Keratinocyte (primary cell): ENCODE measurements around the gene HOXC12. TPM values are rescaled to one million over a fixed set of nuclear protein-coding genes. Genes with fewer than 3 reads are reported as not detected.

ENCODE experiments used
- DNase-seq: peaks from one replicate; pipeline ENCODE4 v3.0.0-alpha.2; 2011; ENCODE audit warnings: low read depth, missing footprints, low spot score
- FAIRE-seq: peaks from 2 replicates; lab custom pipeline; 2011; peaks lifted over from hg19 to GRCh38; lab: Jason Lieb, UNC
- H2AFZ ChIP-seq: 2 replicates; pipeline ENCODE4 v1.6.0; 2012; ENCODE audit warnings: low read length, control low read depth, inconsistent platforms; ENCODE audit not compliant: control insufficient read depth
- H3K27ac ChIP-seq: 2 replicates; pipeline ENCODE4 v1.5.1; 2011; ENCODE audit warnings: low read length; ENCODE audit not compliant: control insufficient read depth, insufficient read depth
- H3K27me3 ChIP-seq: 3 replicates; pipeline ENCODE4 v1.6.0; 2011; ENCODE audit warnings: low read length; ENCODE audit not compliant: control insufficient read depth, insufficient read depth; ENCODE audit errors: extremely low read depth
- H3K36me3 ChIP-seq, 2 experiments: 2 replicates in 1 of 2; 3 replicates in 1 of 2; pipeline ENCODE4 v1.5.1; 2011; ENCODE audit warnings: low read length in 2 of 2, mild to moderate bottlenecking in 1 of 2; ENCODE audit not compliant: control insufficient read depth in 2 of 2, insufficient read depth in 2 of 2; ENCODE audit errors: extremely low read depth in 1 of 2
- H3K4me1 ChIP-seq: 3 replicates; pipeline ENCODE4 v1.5.1; 2011; ENCODE audit warnings: low read length; ENCODE audit not compliant: control insufficient read depth, insufficient read depth; ENCODE audit errors: extremely low read depth
- H3K4me2 ChIP-seq: 3 replicates; pipeline ENCODE4 v1.6.0; 2011; ENCODE audit warnings: low read depth, low read length; ENCODE audit not compliant: control insufficient read depth, insufficient read depth; ENCODE audit errors: extremely low read depth
- H3K4me3 ChIP-seq, 3 experiments: fragments of 200-600 bp in 1 of 3; sonication (generic) in 1 of 3; 2 replicates in 2 of 3; 3 replicates in 1 of 3; pipeline ENCODE4 v1.5.1; 2011 to 2016; ENCODE audit warnings: low read length in 3 of 3, mild to moderate bottlenecking in 3 of 3, control low read depth in 2 of 3, inconsistent platforms in 1 of 3, low read depth in 1 of 3, mixed read lengths in 1 of 3, mixed run types in 1 of 3, moderate library complexity in 1 of 3; ENCODE audit not compliant: control insufficient read depth in 2 of 3, insufficient read depth in 2 of 3; ENCODE audit errors: extremely low read depth in 1 of 3
- H3K79me2 ChIP-seq: 2 replicates; pipeline ENCODE4 v1.6.0; 2012; ENCODE audit warnings: low read length; ENCODE audit not compliant: control insufficient read depth, insufficient read depth
- H3K9ac ChIP-seq: 3 replicates; pipeline ENCODE4 v1.6.0; 2011; ENCODE audit warnings: low read length; ENCODE audit not compliant: control insufficient read depth, insufficient read depth; ENCODE audit errors: extremely low read depth
- H3K9me1 ChIP-seq: 3 replicates; pipeline ENCODE4 v1.6.0; 2011; ENCODE audit warnings: low read length; ENCODE audit not compliant: control insufficient read depth, insufficient read depth; ENCODE audit errors: extremely low read depth
- H3K9me3 ChIP-seq: 2 replicates; pipeline ENCODE4 v1.5.1; 2012; ENCODE audit warnings: low read depth, low read length; ENCODE audit not compliant: control insufficient read depth
- H4K20me1 ChIP-seq: 3 replicates; pipeline ENCODE4 v1.6.0; 2011; ENCODE audit warnings: low read length; ENCODE audit not compliant: control insufficient read depth, insufficient read depth; ENCODE audit errors: extremely low read depth
- EZH2 ChIP-seq: IDR thresholded peaks from one replicate; pipeline ENCODE4 v1.6.1; 2012; ENCODE audit warnings: inconsistent platforms, mild to moderate bottlenecking, low read length, moderate library complexity
- dilution Hi-C: fragments of 300-500 bp; cut with MboI; formaldehyde crosslinking; loops from one replicate; pipeline ENCODE4 v1.7.0; 2020; ENCODE audit warnings: low sequenced_read_pairs; ENCODE audit not compliant: extremely low pct_ligation_motif_present
- polyA plus RNA-seq, 5 experiments: library from polyadenylated mRNA; depleted of rRNA in 3 of 5; stranded (reverse) in 3 of 5; stranded (forward) in 1 of 5; unstranded in 1 of 5; fragments of >200 nt; gene quantifications; 1 replicate in 1 of 5; 2 replicates in 3 of 5; 3 replicates in 1 of 5; pipeline versions ENCODE4 v1.2.1 to v1.2.3, GENCODE V29; 2011 to 2012; ENCODE audit warnings: missing spikeins in 2 of 5, low read depth in 1 of 5, low replicate concordance in 1 of 5
- TF ChIP-seq, protein P1 (sequence below), 3 experiments: IDR thresholded peaks in 1 of 3; conservative IDR thresholded peaks in 1 of 3; optimal IDR thresholded peaks in 1 of 3; 2 replicates in 2 of 3; 3 replicates in 1 of 3; pipeline versions ENCODE3 to v1.5.1; 2011; ENCODE audit warnings: low read length in 3 of 3, mild to moderate bottlenecking in 3 of 3, moderate library complexity in 2 of 3, control low read depth in 1 of 3, inconsistent platforms in 1 of 3; ENCODE audit not compliant: insufficient read depth in 2 of 3; ENCODE audit errors: extremely low read depth in 1 of 3

HOXC12 gene
- polyA plus RNA-seq, 1 donor (not counting 4 experiments of a cell fraction or from before 2014, with no cell fraction given) = 0.47 TPM

DNA sequence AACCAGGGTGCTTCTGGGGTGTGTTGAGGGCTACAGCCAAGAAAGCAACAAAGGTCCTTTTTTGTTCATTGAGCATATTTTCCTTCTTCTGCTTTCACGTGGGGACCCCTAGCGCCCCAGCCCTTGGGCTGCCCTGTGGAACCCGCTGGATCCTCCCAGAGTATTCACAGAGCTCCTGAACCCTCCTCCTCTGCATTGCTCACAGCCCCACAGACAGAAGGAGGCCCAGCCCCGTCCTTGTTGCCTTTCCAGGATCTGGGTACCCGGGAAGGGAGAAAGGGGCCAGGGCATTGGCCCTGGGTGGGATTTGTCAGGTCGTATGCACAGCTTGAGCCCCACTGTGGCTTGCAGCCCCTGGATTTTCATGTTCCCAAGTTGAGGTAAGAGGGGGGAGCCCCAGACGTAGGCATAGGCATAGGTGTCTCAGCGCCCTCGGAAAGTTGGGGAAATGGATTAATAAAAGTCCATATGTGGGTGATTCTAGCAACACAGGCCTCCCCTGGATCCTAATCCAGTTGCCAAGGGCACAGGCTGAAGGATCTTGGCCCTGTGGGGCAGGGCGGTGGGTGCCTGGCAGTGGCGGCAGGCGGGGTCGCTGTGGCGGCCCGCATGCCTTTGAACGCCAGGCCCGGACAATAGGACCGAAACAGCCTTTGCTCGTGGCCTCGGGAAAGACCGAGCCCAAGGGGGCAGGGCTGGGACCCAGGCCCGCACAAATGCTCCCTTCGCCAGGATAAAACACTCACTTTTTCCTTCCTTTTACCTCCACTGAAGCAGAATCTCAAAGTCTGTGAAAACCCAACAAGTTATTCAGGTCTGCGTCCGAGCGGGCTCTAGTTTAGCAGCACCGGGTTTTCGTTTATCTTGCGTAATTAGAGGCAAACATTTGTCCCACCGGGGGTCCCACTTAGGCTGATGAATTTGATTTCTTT, 27.2 kb downstream of the HOXC12 start:
- Histone ChIP-seq H3K27ac (peak overlapping the region; percentile 74), H4K20me1 (no peaks in the 10 kb centered on the region), H3K9me1 (no peaks in the 10 kb centered on the region), H3K9me3 (no peaks in the 10 kb centered on the region), H2AFZ (peak overlapping the region; percentile 13), H3K4me1 (peaks cover 28% of the 10 kb centered on the region), H3K36me3 (no peaks in the 10 kb centered on the region), H3K9ac (peak overlapping the region; percentile 77), H3K27me3 (no peaks in the 10 kb centered on the region), H3K4me3 (peak overlapping the region; percentile 44 to 67 (median 67)), H3K79me2 (peaks cover 31% of the 10 kb centered on the region), H3K4me2 (peak overlapping the region; percentile 87)
- dilution Hi-C loops = no loop called here
- no peak for FAIRE-seq
- no peak for DNase-seq
- TF ChIP-seq EZH2 = no peak
- TF ChIP-seq, protein P1, sequence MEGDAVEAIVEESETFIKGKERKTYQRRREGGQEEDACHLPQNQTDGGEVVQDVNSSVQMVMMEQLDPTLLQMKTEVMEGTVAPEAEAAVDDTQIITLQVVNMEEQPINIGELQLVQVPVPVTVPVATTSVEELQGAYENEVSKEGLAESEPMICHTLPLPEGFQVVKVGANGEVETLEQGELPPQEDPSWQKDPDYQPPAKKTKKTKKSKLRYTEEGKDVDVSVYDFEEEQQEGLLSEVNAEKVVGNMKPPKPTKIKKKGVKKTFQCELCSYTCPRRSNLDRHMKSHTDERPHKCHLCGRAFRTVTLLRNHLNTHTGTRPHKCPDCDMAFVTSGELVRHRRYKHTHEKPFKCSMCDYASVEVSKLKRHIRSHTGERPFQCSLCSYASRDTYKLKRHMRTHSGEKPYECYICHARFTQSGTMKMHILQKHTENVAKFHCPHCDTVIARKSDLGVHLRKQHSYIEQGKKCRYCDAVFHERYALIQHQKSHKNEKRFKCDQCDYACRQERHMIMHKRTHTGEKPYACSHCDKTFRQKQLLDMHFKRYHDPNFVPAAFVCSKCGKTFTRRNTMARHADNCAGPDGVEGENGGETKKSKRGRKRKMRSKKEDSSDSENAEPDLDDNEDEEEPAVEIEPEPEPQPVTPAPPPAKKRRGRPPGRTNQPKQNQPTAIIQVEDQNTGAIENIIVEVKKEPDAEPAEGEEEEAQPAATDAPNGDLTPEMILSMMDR (optimal IDR thresholded peaks at IDR 0.05 in 1 of 3, IDR thresholded peaks at IDR 0.05 in 1 of 3, conservative IDR thresholded peaks at IDR 0.05 in 1 of 3; ENCODE audit: extremely low read depth in 1 of 3, insufficient read depth in 2 of 3, low read length in 3 of 3) = peak in 1 of 3 experiments; percentile 12

DNA sequence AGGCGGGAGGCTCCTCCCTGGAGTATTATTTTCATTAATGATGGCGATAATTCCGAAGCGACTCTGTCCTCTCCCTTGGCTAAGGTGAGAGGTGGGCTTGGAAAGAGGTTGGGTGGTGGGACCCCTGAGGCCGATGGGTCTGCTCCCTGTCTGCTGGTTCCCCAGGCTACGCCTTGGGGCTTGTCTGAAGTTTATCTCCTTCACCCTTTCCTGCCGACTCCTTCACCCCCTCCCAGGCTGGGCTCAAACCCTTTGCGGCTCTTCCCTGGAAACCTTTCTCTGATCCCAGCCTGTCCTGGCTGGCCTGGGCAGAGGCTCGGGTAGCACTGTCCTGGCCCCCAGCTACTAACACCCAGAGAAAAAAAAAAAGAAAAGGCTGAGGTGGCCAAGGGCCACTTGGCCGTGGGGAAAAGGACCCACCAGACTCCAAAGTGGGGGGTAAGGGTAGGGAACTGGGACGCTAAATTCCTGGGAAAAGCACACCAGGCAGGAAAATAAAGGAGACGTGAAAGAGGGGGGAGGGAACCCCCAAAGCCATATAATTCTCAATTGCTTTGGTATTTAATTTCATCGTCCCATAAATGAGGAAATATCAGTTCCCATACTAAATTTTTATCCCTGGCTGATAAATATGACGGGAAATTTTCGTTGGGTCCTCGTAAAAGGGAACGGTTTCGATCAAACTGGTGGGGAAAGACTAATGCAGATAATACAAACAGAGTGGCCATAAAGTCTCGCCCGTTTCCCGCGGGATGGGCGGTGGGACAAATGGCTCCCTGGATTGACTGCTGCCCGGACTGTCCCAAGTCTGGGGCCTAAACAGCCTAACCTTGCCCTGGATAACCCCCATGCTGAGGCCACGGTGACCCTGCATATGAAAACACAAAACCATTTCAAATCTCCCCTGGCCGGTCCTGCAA, 28.2 kb downstream of the HOXC12 start:
- FAIRE-seq (no peak), DNase-seq (no peak)
- peak overlapping the region; percentile 87 for H3K4me2 ChIP-seq
- H3K9me3 ChIP-seq = no peaks in the 10 kb centered on the region
- H3K4me3 ChIP-seq = peak overlapping the region; percentile 44 to 67 (median 67)
- dilution Hi-C loops = no loop called here
- H3K27me3 ChIP-seq = no peaks in the 10 kb centered on the region
- H3K9ac ChIP-seq = peak overlapping the region; percentile 77
- no peaks in the 10 kb centered on the region for H4K20me1 ChIP-seq
- no peaks in the 10 kb centered on the region for H3K36me3 ChIP-seq
- peaks cover 30% of the 10 kb centered on the region for H3K4me1 ChIP-seq
- no peaks in the 10 kb centered on the region for H3K9me1 ChIP-seq
- H2AFZ ChIP-seq = no peak overlapping the region
- peak overlapping the region; percentile 74 for H3K27ac ChIP-seq
- peaks cover 41% of the 10 kb centered on the region for H3K79me2 ChIP-seq
- TF ChIP-seq EZH2 = no peak
- TF ChIP-seq, protein P1 (optimal IDR thresholded peaks at IDR 0.05 in 1 of 3, IDR thresholded peaks at IDR 0.05 in 1 of 3, conservative IDR thresholded peaks at IDR 0.05 in 1 of 3; ENCODE audit: extremely low read depth in 1 of 3, insufficient read depth in 2 of 3, low read length in 3 of 3) = no peak
